Left lung (tissue), 10 donors: ENCODE results near the gene CRAMP1. TPM values are rescaled to one million over a fixed set of nuclear protein-coding genes. Genes with fewer than 3 reads are reported as not detected.

Experiments used
- ATAC-seq: fragments of 200-7000 bp; cut with Tn5 transposase; one replicate; pipeline ENCODE4 v1.9.1; 2020; ENCODE audit warnings: moderate library complexity
- DNase-seq, 4 donors: peaks; one replicate each; pipeline ENCODE4 v3.0.0-alpha.2; 2013 to 2020
- H3K27ac ChIP-seq, 2 donors: fragments of 200-600 bp; sonication (generic) in 1 of 2; one replicate each; pipeline versions ENCODE4 v1.5.0 to v1.8.0; 2020 to 2021
- H3K27me3 ChIP-seq, 2 donors: fragments of 200-600 bp; sonication (generic) in 1 of 2; one replicate each; pipeline versions ENCODE4 v1.5.0 to v1.8.0; 2020 to 2021
- H3K36me3 ChIP-seq, 2 donors: fragments of 200-600 bp; sonication (generic) in 1 of 2; one replicate each; pipeline versions ENCODE4 v1.5.0 to v1.8.0; 2020 to 2021
- H3K4me1 ChIP-seq, 2 donors: fragments of 200-600 bp; one replicate each; pipeline ENCODE4 v1.8.0; 2021
- H3K4me3 ChIP-seq, 2 donors: fragments of 200-600 bp; sonication (generic) in 1 of 2; one replicate each; pipeline versions ENCODE4 v1.5.0 to v1.8.0; 2020 to 2021; ENCODE audit warnings: mild to moderate bottlenecking in 1 of 2
- H3K9me3 ChIP-seq, 2 donors: fragments of 200-600 bp; sonication (generic) in 1 of 2; one replicate each; pipeline versions ENCODE4 v1.5.0 to v1.8.0; 2020 to 2021
- intact Hi-C, 2 donors: fragments of 100-400 bp; cut with DNase I; formaldehyde crosslinking; loops; one replicate each; pipeline versions ENCODE4 v1.11.2 to v1.14.2; 2022
- polyA plus RNA-seq, 6 donors: library from polyadenylated mRNA; unstranded; fragments of 120-200 nt; gene quantifications; one replicate each; pipeline ENCODE4 v1.2.1, GENCODE V29; 2013; ENCODE audit not compliant: insufficient read length in 6 of 6
- total RNA-seq, 2 donors: library from RNA; stranded (reverse); fragmentation: NEBNext Ultra II Directional; extraction: Animal tissue kit (Norgen Biotek cat#: 25700); gene quantifications; one replicate each; pipeline ENCODE4 v1.2.1, GENCODE V29; 2021
- TF ChIP-seq, protein P1 (sequence below), 2 donors: fragments of 200-600 bp; sonication (generic) in 1 of 2; IDR thresholded peaks; one replicate each; pipeline versions ENCODE4 v1.5.0 to v1.8.0; 2021; ENCODE audit warnings: antibody characterized with exemption in 2 of 2
- donor health status: DM: no; HTN: yes; CAD: no.
- donor health status: DM: no; HTN: no; CAD: no.

CRAMP1 gene
- total and polyA plus RNA-seq, 8 donors = 17.3 to 33.0 (median 26.4) TPM

DNA sequence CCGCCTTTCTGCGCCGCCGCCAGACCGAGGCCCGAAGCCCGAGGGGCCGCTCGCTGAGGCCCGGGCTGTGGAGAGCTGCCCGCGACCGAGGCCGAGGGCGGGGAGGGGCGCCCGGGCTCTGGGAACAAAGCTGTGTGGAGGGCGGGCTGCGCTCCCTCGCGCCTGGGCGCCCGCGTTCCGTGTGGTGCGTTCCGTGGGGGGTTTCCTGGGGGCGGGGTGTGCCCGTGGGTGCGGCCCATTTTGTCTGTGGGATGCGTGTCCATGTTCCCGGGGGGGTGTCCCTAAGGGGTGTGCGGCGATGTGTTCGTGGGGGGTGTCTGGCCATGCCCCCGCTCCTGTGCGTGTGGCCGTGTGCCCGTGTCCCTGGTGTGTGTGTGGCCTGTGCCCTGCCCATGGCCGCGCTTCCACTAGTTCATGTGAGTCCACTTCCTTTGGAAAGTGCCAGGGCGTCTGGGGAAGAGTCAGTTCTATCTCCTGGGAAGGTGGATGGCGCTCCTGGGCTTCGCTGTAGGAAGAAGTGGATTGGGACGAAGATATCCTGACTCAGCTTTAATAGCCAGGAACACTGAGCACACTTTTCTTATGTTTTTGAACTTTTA, 66.4 kb downstream of the CRAMP1 start:
- DNase-seq (peak in 3 of 4 donors; percentile 9 to 46 (median 17)), ATAC-seq (peak; percentile 42)
- intact Hi-C loops = no loop called here

DNA sequence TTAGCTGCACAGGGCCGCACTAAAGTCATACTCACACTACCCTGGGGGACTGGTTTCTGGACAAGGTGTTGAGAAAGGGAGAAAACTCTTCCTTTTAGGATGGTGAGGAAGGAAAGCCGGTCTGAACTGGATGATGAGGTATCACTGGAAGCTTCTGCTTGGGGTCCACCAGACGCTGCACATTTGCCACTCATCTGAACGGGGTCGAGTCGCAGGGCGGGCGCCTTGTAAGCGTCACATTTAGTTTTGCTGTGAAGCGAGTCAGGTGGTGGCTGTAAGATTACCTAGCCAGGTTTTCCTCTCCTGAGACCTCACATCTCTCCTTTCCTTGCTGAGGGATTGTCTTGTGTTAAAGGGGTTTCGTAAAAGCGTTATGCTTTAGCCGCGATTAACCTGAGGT, 68.2 kb downstream of the CRAMP1 start:
- H3K4me3 ChIP-seq = no peak overlapping the region
- H3K27ac ChIP-seq = no peak overlapping the region
- peaks cover 5 to 22% of the 10 kb centered on the region in 2 donors for H3K4me1 ChIP-seq
- no peaks in the 10 kb centered on the region for H3K27me3 ChIP-seq
- no peak for ATAC-seq
- TF ChIP-seq, protein P1, sequence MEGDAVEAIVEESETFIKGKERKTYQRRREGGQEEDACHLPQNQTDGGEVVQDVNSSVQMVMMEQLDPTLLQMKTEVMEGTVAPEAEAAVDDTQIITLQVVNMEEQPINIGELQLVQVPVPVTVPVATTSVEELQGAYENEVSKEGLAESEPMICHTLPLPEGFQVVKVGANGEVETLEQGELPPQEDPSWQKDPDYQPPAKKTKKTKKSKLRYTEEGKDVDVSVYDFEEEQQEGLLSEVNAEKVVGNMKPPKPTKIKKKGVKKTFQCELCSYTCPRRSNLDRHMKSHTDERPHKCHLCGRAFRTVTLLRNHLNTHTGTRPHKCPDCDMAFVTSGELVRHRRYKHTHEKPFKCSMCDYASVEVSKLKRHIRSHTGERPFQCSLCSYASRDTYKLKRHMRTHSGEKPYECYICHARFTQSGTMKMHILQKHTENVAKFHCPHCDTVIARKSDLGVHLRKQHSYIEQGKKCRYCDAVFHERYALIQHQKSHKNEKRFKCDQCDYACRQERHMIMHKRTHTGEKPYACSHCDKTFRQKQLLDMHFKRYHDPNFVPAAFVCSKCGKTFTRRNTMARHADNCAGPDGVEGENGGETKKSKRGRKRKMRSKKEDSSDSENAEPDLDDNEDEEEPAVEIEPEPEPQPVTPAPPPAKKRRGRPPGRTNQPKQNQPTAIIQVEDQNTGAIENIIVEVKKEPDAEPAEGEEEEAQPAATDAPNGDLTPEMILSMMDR (IDR thresholded peaks at IDR 0.05) = no peak
- DNase-seq = no peak
- H3K36me3 ChIP-seq = peaks cover 0 to 25% of the 10 kb centered on the region in 2 donors
- intact Hi-C loops = no loop called here
- H3K9me3 ChIP-seq = no peaks in the 10 kb centered on the region

More for the DNA sequence above, 66.4 kb downstream of the CRAMP1 start:
- peaks cover 0 to 29% of the 10 kb centered on the region in 2 donors for H3K36me3 ChIP-seq
- no peaks in the 10 kb centered on the region for H3K27me3 ChIP-seq
- H3K4me3 ChIP-seq = peak overlapping the region; percentile 58 to 83
- H3K4me1 ChIP-seq = peaks cover 5 to 22% of the 10 kb centered on the region in 2 donors
- no peaks in the 10 kb centered on the region for H3K9me3 ChIP-seq
- H3K27ac ChIP-seq = peak overlapping the region; percentile 33 to 69
- TF ChIP-seq, protein P1 (IDR thresholded peaks at IDR 0.05) = no peak

DNA sequence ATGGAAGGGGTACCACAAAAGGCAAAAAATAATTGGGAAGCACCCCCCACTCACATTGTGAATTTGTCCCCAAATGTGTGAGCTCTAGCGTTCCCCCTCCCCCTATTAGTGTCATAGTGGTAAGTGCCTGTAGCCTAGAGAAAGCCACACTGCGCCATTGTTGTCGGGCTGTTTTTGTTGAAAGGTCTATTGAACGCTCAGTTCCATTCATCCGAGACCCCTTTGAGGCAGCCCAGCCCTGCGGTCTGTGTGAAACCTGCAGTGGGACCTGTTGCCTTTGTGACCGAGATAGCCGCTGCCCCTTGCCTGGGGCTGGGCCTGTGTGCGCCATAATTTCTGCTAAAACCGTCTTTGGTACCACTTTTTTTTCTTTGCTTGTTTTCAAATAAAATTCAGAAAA, 68.9 kb downstream of the CRAMP1 start:
- ATAC-seq = no peak
- TF ChIP-seq, protein P1 (IDR thresholded peaks at IDR 0.05) = no peak
- no peaks in the 10 kb centered on the region for H3K9me3 ChIP-seq
- no peak overlapping the region for H3K27ac ChIP-seq
- peaks cover 5 to 22% of the 10 kb centered on the region in 2 donors for H3K4me1 ChIP-seq
- intact Hi-C loops = no loop called here
- H3K4me3 ChIP-seq = no peak overlapping the region
- H3K27me3 ChIP-seq = no peaks in the 10 kb centered on the region
- H3K36me3 ChIP-seq = peaks cover 0 to 25% of the 10 kb centered on the region in 2 donors
- DNase-seq = no peak

DNA sequence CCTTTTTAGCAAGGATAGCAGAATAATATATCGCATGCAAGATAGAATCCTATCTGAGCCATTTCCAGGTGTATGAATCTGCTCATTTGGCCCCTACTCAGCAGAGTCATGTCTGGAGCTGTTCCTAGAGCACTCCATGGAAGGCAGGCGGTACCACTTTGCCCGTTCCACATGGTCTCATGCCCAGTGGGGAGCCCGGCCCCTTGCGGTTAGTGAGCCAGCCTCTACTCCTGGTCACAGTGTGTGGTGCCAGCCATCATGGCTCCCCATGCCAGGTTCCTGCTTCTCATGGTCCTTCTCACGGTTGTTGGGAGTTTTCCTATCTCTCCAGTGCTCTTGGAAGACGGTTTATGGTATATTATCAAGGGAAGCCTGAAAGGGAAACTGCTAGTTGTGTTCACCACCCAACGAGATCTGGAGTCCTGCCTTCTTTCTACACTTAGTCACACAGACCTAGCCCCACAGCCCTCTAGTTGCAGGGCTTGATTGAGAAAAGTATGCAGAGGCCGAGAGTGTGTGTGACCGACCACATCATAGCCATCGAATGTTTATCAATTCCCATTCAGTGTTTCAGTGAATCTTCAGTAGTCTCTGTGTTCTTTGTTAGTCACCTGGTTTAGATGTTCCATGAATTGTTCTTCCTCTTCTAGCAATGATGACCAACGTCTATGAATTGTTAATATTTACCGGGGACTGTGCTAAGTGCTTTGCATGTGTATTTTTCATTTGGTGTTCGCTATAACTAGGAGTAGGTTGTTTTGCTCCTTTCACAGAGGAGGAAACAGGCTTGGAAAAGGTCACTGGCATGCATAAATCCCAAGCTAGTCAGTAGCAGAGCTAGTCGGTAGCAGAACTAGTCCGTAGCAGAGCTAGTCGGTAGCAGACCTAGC, 75.5 kb downstream of the CRAMP1 start:
- no peak overlapping the region for H3K4me3 ChIP-seq
- no peak for DNase-seq
- intact Hi-C loops = no loop called here
- H3K9me3 ChIP-seq = no peaks in the 10 kb centered on the region
- H3K27ac ChIP-seq = no peak overlapping the region
- H3K4me1 ChIP-seq = no peaks in the 10 kb centered on the region
- ATAC-seq = no peak
- H3K36me3 ChIP-seq = peaks cover 0 to 77% of the 10 kb centered on the region in 2 donors
- TF ChIP-seq, protein P1 (IDR thresholded peaks at IDR 0.05) = no peak
- no peaks in the 10 kb centered on the region for H3K27me3 ChIP-seq
